NT2/D1 (cell line): Measurements from ENCODE around the gene OPCML.

ENCODE experiments used
- SUZ12 ChIP-seq: IDR thresholded peaks from 2 replicates; pipeline ENCODE4 v1.6.1; 2011; ENCODE audit not compliant: insufficient read length, insufficient read depth; ENCODE audit errors: extremely low read depth
- YY1 ChIP-seq: IDR thresholded peaks from 2 replicates; pipeline ENCODE4 v1.6.1; 2011; ENCODE audit not compliant: insufficient read length, insufficient read depth

DNA sequence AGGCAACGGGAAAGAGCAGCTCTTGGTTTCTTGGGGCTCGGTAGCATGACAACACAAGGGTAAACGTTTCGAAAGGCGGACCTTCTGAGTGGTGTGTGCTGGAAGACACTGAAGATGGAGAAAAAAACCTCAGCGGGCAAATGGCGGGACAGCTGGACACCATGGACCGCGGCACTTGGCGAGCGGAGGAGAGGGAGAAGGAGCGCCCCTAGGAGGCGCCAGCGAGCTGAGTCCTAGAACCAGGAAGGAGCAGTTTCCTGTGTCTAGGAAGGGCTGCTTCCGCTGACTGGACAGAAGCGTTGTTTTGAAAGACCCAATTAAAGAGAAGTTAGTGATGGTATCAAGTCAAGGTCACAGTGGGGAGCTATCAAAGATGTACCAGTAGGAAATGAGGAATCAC, 44.0 kb upstream of the OPCML start:
- TF ChIP-seq YY1 (no peak), SUZ12 (no peak)
